CD4-positive, alpha-beta T cell treated with Interleukin-6 at 100 ng/mL for 8 hours (primary cell): Measurements from ENCODE around the gene CFAP77.

Source experiments
- DNase-seq: peaks from one replicate; pipeline ENCODE4 v3.0.0-alpha.2; 2020; ENCODE audit warnings: mixed read lengths, low spot score

The CFAP77 gene

DNA sequence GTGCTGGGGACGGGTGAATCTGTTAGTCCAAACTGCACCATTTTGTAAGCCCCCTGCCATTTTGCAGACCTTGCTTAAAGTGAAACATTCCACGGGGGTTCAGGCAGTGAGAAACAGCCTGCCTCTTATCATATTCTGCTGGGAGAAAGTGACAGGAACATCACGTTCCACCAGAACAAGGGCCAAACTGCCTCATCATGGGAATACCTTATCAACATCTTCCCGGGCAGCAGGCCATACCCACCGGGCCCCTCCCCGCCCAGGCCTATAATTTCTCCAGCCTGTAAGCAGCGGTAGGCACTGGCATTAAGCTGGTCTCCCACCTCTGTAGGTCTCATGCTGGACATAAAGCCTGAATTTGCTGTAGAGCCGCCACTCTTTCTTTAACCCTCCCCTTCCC is 1.5 kb upstream of the CFAP77 start:
- no peak for DNase-seq

DNA sequence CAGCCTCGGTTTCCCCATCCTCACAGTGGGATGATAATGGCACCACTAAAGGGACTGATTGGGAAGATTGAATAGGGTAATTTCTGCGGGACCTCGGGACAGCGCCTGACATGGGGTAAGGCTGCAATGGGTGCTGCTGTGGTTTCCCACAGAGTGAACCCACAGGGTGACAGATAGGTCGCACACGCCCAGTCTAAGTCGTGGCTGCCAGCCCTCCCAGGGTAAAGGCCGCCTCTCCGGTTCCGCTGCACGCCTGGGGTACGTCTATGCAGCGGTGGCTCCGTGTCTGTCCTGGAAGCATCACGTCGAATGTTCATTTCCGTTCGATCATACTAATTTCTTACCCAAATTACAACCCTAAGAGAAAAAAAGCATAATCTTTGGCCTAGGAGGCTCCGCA is 631 bp downstream of the CFAP77 start:
- DNase-seq: no peak

DNA sequence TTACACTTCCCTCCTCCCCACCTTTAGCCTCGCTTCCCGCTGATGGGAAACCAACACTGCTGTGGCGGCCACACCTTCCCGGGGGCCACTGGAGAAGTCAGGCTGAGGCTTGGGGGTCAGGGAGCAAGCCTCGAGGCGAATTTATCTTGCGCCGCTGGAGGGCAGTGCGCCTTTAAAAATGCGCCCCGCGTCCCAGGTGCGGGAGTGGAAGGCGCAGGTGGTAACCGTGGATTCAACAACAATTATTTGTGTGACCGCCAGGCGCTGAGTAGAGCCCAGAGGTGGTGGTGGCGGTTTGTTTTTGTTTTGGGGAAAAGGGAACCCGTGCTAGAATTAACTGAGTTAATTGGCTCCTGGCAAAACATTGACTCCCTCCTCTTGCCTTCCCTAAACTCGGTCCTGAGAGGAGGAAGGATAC is 1.1 kb downstream of the CFAP77 start:
- DNase-seq: peak; percentile 62

DNA sequence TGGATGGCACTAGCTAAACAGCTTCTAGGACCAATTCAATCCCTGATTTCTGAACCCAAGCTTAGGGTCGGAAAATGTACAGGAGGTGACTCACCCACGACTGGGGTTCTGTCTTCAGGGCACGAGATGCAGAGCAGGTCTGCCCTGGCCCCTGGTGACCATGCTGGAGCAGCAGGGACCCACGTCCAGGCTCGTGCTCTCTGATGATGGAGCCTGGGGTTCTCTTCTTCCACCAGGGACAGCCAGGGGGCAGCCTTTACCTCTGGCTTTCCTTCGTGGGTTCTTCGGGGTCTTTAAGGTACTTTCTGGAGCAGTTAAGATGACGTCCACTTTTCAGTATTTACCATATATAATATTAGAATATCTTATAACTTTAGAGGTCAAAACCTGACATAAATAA is 2.1 kb downstream of the CFAP77 start:
- no peak for DNase-seq

DNA sequence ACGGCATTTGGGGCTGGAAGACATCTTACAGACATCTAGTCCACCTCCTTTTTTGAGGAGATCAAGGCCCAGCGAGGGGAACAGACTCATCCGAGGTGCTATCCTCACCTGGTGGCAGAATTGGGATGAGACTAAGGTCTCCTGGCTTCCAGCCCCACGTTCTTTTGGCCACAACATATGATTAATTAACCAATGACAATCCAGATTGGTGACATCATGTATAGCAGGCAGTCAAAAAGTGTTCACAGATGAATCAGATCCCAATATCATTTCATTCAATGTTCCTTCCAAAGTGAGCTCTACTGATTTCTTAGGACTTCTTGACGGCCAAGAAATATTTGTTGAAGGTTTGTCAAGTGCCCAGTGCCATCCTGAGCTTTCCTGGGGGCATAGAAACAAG is 3.9 kb downstream of the CFAP77 start:
- no peak for DNase-seq

DNA sequence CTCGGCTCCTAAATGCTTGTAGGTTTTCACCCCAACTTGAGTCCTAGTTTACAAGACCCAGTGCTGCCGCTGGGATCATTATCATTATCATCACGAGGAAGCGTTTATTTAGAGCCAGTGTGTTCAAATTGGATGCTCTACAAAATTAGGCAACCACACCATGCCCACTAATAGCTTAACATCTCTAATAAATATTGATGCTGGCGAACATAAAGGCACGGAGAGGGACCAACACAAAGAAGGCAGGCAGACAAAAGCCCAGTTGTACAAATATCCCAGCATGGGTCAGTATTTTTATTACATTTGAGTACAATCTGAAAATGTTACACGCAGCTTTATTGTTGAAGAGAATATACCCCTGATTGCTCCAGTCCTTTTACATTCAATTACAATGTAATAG is 4.7 kb downstream of the CFAP77 start:
- DNase-seq: no peak

DNA sequence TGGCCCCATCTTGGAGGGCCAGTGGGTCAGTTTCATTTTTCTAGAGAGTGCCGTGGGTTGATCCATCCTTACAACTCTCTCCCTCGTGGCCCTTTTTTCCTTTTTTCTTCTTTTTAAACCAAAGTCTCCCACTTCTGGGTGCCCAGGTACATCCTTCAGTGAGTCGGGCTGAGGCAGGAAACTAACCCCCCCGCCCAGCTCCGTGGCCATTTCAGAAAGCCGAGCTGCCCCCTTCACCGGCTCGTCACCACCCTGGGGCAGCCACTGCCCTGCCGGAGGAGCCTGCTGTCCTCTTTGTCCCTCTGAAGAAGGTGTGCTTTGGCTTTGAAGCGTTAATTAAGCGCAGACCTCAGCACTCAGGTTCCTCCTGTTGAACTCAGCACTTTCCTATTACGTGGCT is 5.2 kb downstream of the CFAP77 start:
- DNase-seq: no peak

DNA sequence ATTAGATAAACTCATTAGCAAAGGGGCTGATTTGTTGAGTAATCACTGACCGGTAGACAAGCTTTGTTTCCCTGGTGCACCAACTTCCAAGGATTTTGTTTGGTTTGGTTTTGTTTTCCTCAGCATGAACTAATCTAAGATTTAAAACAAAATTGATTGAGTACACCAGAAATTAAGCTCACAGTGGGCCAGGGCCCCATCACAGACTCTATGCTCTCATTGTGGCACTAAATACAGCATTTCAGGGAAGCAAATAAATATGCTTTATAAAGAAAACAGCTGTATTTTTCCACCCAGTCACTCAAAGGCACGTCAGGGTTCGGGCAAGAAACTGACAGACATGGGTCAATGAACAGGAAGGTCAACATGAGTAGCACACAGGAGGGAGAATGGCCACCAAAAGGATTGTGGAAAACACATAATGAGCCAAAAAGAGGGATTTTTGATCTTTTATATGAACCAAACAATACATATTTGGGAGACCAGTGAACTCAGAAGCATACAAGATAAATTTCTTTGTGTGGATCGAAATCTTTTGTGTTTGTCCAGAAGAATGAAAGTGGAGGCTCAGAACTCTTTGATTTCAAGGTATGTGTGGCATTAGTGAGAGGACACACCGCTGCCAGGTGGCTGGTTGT is 8.8 kb downstream of the CFAP77 start:
- no peak for DNase-seq

DNA sequence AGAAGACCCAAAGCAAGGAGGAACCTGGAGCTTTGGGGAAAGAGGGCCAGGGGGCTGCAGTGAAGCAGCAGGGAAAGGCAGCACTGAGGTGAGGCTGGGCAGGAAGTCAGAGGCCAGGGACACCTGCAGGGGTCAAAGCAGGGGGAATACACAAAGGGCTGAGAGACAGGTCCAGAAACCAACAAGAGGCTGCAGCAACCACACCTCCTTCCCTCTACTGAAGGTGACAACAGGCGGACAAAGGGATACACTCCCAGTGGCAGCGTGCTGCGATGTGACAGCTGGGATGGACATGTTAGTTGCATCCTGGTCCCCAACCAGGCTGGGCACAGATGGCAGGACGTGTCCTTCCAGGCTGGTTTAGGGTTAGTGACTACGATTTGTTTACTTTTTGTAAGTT is 12.6 kb downstream of the CFAP77 start:
- DNase-seq: no peak

DNA sequence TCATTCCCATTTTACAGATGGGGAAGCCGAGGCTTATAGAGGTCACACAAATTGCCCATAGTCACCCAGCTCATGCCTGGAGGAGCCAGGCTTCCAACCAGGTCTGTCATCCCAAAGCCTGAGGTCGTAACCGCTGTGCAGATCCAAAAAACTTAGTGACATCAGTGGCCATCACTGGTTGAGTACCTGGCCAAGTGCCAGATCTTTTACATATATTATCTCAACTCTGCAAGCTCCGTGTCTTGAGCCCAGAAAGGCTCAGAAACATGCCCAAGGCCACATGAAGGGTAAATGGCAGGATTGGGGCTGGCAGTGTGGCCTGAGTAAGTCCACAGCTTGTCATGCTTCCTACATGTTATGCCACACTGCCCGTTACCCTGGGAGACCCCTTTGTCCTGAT is 13.5 kb downstream of the CFAP77 start:
- DNase-seq: no peak

DNA sequence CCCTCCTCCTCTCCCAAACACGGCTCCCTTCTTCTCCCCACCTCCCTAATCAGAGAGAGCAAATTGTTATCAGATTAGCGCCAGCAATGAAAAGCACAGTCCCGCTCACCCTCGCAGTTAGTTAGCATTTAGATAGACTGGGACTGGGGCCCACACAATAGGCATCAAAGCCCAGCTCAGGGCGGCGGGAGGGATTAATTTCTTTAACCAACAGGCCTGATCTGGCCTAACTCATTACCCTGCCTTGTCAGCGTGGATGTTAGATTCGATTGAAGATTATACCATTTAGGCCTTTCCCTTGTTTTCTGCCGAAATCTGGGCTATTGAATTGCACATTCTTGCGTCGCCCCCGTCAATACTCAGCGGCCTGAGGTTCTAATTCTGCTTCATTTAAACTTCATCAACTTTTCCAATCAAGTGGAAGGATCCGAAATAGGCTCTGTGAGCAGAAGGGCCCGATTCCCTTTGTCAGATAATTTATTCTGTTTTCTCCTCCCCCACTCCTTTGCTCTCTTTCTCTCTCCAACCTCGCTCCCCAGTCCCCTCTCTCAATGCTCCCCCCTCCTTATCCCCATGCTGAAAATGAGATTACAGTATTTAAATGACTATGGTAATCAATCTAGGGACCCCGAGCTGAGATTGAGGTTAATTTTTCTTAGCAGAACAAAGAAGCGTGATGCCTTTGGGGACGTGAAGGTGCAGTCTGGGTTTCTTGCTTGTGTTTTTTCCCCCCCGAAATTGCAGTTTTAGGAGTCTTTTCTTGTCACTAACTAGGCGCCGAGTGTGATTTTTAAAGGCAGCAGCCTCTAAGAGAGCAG is 15.1 kb downstream of the CFAP77 start:
- no peak for DNase-seq

DNA sequence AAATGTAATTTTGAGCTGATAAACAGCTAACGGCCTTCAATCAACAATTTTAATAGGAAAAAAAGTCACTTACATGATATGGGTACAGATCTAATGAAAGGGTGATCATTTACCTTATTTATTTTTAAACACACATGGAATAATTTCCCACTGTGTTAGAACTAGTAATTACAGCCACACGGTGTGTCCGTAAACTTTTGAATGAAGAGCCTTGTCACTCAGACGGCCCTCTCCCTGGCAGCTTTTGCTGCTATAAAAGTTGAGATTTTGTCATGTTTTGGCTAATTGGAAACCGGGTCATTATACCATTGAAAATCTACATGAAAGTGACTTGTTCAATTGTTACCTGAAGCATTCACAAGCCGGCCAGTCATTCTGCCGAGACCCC is 15.7 kb downstream of the CFAP77 start:
- DNase-seq: no peak

DNA sequence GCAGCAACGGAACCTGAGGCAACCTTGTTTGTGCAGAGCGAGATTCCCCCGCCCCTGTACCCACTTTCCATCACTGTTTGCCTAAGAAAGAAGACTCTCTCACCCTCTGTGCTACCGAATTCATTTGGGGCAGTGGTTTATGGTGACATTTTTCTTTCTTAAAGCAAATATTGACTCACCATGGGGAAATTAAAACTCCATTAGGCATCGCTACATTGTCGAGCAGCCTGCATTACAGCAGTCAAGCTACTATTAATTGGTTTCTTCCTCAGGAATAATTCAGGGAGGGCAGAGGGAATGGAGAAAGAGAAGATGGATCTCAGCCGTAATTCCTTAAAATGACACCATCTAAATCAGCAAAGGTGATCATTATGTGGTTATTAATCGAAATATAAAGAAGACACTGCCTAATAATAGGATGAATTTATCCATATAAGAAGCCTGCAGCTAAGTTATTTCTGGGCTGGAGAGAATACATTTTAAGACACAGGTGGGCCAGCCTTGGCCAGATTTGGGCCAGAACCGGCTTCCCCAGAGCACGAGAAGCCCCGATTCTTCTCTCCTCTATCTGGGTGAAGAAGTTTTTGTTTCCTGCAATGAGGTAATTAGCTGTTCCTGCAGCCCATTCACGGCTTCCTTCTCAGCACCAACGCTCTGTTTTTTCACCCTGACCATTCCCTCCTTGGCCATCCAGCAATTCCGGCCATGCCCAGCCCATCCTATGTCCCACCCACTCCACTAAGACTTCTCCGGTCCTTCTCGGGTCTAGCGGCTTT is 16.8 kb downstream of the CFAP77 start:
- no peak for DNase-seq

DNA sequence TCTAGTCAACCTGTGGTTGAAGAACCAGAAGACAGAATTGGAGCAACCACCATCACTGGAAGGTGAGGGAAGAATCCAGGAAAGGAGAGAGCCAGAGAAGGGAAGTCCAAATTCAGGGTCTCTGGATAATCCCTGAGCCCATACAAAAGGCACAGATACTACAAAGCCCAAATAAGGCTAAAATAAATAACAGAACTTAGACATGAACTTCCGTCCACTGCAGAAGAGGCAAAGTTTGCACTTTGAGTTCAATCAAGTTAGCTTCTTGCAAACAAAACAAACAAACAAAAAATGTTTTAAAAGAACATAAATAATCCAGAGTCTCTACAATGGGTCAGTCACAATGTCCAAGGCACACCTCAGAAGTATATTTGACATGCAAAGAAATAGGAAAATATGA is 21.0 kb downstream of the CFAP77 start:
- no peak for DNase-seq

DNA sequence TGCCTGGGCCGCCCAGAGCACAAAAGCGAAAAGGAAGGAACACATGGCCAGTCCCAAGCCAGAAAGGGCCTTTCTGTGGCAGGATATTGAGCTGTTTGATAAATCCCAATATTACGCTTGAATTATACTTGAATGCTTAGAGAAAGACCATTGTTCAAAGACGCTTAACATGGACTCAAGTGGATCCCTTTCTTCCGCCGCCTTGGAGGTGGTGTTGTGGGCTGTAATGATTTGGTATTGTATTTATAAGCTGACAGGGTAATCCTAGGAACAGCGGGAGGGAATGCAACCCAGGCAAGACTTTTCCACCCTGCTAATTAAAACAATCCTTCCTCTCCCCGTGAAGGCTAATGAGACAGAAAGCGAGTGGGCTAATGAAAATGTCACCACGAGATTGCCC is 24.9 kb downstream of the CFAP77 start:
- no peak for DNase-seq

DNA sequence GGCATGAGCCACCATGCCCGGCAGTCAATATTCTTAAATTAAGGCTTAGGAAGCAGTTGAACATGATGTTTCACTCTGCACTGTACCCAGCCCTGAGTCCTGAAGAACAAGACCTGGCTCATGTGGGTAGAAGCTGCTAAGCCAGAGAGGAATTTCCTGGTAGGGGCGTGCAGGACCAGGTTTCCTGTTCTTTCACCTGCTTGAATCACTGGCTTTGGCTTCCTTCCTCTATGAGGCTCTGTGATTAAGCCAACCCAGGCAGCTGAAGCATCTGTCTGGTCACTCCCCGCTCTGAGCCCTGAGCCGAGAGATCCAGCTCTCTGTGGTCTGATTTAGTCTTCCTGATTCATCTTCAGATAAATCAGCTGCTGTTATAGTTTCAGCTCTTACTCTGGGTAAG is 29.1 kb downstream of the CFAP77 start:
- DNase-seq: no peak

DNA sequence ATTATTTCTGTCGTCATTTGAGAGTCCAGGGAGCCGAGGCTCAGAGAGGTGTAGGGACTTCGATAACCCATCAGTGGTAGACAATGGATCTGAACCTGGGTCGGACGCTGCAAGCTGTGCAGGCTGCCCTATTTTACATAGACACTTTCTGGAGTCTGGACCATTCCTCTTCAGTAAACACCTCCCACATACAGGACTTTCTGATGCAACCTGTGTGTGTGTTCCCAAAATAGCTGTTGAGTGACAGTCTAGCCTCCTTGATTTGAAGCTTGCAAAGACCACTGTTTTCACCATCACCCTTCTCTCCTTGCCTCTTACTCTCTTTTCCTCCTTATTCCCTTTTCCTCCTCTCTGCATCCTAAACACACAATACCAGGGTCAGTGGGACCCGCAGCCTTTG is 30.7 kb downstream of the CFAP77 start:
- no peak for DNase-seq

DNA sequence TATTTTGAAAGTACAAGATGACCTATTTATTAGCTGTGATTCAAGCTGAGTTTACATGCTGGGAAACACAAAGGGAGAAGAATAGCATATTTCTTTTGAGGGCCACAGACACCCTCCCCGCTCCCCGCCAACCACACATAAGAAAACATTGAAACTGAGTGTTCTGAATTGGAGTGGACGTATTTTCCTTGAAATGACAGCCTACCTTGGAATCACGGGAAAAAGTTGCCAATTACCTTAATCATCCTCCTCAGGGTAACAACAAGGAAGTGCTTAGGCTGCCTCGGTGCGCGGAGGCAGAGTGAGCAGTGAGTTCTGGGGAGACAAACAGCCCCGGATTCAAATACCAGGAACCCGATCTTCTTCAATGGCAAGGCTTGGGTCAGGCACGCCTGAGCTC is 31.4 kb downstream of the CFAP77 start:
- no peak for DNase-seq

DNA sequence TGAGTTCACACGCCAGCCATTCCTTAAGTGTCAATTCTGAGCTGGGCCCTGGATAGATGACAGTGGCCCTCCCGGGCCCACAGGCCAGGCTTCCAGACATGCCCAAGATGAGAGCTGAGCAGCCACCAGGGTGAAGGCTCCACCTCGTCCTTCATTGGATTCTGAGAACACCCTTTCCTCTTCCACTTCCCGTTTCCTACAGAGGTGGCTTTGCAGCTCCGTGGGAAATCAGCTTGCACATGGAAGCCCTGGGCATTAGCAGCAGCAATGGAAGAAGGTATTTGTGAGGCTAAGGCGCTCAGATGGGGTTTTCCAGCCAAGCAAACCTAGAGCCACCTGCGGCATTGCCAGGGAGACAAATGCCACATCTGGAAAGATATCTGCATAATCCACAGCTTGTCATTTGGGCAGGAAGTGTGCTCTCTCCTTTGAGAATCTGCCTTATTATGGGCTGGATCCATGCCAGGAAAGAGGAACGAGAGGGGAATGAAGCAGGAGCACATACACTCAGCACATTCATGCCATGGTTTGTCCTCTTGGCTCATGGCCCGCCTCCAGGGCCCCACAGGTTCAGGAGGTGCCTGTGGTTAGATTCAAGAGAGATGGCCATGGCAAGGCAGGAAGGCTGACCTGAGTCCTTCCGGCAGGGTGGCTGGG is 34.1 kb downstream of the CFAP77 start:
- DNase-seq: no peak

DNA sequence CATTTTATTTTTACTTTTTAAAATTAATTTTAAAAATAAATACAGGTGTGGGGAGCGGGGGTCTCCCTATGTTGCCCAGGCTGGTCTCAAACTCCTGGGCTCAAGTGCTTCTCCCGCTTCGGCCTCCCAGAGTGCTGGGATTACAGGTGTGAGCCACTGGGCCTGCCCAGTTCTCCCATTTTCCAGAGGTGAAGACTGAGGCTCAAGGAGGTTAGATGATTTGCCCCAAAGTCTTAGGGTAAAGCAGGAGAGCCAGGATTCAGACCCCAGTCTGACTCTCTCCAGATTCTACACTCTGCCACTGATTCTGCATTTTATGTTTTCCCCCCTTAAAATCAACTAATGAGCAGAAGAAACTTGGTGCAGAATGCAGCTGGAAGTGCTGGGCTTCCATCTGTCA is 36.9 kb downstream of the CFAP77 start:
- DNase-seq: no peak

DNA sequence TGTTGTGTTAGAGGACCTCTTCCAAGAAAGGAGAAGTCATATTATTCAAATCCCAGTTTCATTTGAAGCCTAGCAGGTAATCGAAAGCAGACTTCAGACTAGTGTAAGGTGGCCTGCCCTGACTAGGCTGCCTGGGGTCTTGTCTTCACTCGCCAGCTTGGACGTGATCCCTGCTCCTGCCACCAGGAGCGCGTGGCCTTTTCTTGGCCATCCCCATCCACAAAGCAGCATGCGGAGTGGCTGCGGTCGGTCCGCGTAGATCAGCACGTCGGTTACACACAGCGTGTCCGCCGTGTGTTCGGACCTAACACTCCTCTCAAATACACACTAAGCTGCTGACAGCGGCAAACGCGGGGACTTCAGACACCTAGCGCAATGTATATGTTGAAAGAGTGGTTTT is 37.3 kb downstream of the CFAP77 start:
- no peak for DNase-seq

DNA sequence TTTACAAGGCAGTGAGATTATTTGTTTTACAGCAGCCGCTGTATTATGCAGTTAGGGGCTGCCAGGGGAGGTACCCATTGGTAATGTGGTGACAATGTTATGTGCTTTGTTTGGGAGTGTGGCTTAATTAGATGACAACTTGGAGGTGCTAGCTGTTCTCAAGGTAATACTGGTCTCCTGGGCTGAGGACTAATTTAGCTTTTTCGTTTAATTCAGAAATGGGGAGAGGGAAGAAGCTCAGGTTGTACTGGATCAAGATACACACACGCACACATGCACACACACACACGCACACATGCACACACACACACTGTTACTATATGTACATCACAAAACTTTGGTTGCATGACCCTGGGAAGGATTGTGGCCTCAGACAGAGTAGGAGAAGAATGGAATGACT is 37.9 kb downstream of the CFAP77 start:
- DNase-seq: no peak

DNA sequence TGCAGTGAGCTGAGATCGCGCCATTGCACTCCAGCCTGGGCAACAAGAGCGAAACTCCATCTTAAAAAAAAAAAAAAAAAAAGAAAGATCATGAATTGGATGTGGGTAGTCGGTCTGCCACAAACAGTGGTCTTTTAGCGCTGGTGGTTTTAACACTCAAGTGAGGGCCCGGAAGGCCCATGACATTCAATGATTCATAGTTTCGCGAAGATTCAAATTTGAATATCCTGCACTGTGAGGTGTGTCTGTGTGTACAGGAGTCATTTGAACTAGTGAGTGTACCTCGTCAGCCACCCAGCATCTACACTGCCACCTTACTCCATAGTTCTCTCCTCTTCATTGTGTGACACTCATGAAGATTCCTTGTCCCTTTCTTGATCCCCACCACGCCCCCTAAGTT is 41.3 kb downstream of the CFAP77 start:
- DNase-seq: no peak
